ENCODE results near the gene IL22RA2. TPM values are rescaled to one million over a fixed set of nuclear protein-coding genes. Genes with fewer than 3 reads are reported as not detected.

The IL22RA2 gene
- total RNA-seq, 1 experiment from 2014 or later, result not detected

- TF ChIP-seq CTCF (IDR thresholded peaks at IDR 0.05; ENCODE audit: insufficient read depth in 1 of 2, low read depth in 1 of 2, low read length in 1 of 2, severe bottlenecking in 1 of 2, unreplicated experiment in 1 of 2), result no peak
- Histone ChIP-seq H3K4me1 (no peaks in the 10 kb centered on the region), H3K36me3 (ENCODE audit: control insufficient read depth, insufficient read depth, low read length) (no peaks in the 10 kb centered on the region), H3K9me3 (peaks cover 24% of the 10 kb centered on the region), H3K4me3 (ENCODE audit: low read depth, low read length) (no peak overlapping the region), H3K27me3 (replicated peaks; ENCODE audit: control insufficient read depth, insufficient read depth, low read length) (no peaks in the 10 kb centered on the region)
- Mint-ChIP-seq H3K4me3 (ENCODE audit: unreplicated experiment) (no peak overlapping the region), H3K27ac (ENCODE audit: unreplicated experiment) (no peak overlapping the region), H3K36me3 (ENCODE audit: insufficient read depth, unreplicated experiment) (no peaks in the 10 kb centered on the region), H3K4me1 (ENCODE audit: low read depth, unreplicated experiment) (no peaks in the 10 kb centered on the region), H3K9me3 (ENCODE audit: unreplicated experiment) (peaks cover 34% of the 10 kb centered on the region), H3K27me3 (ENCODE audit: insufficient read depth, unreplicated experiment) (no peaks in the 10 kb centered on the region)
- DNase-seq, result no peak
- CTCF ChIA-PET, result no interaction called here
- no TSS peak for BruUV-seq (replicated peaks)
- intact Hi-C loops (cut with micrococcal nuclease; ENCODE audit: unreplicated experiment), result no loop called here
- POLR2A ChIA-PET, result no interaction called here
Observed at GRCh38 chr6:137119196-137120104, 54.0 kb downstream of the IL22RA2 start.

GRCh38 chr6:137117581-137117980, 55.9 kb downstream of the IL22RA2 start:
- Mint-ChIP-seq H3K9me3 (ENCODE audit: unreplicated experiment) (peaks cover 34% of the 10 kb centered on the region), H3K4me1 (ENCODE audit: low read depth, unreplicated experiment) (no peaks in the 10 kb centered on the region), H3K4me3 (ENCODE audit: unreplicated experiment) (no peak overlapping the region), H3K36me3 (ENCODE audit: insufficient read depth, unreplicated experiment) (no peaks in the 10 kb centered on the region), H3K27me3 (ENCODE audit: insufficient read depth, unreplicated experiment) (no peaks in the 10 kb centered on the region), H3K27ac (ENCODE audit: unreplicated experiment) (no peak overlapping the region)
- DNase-seq, result no peak
- TF ChIP-seq CTCF (IDR thresholded peaks at IDR 0.05; ENCODE audit: insufficient read depth in 1 of 2, low read depth in 1 of 2, low read length in 1 of 2, severe bottlenecking in 1 of 2, unreplicated experiment in 1 of 2), result no peak
- Histone ChIP-seq H3K27me3 (replicated peaks; ENCODE audit: control insufficient read depth, insufficient read depth, low read length) (no peaks in the 10 kb centered on the region), H3K4me3 (ENCODE audit: low read depth, low read length) (no peak overlapping the region), H3K36me3 (ENCODE audit: control insufficient read depth, insufficient read depth, low read length) (no peaks in the 10 kb centered on the region), H3K4me1 (no peaks in the 10 kb centered on the region), H3K9me3 (peaks cover 24% of the 10 kb centered on the region)
- POLR2A ChIA-PET, result no interaction called here
- no TSS peak for BruUV-seq (replicated peaks)
- intact Hi-C loops (cut with micrococcal nuclease; ENCODE audit: unreplicated experiment), result no loop called here
- CTCF ChIA-PET, result no interaction called here

DNA sequence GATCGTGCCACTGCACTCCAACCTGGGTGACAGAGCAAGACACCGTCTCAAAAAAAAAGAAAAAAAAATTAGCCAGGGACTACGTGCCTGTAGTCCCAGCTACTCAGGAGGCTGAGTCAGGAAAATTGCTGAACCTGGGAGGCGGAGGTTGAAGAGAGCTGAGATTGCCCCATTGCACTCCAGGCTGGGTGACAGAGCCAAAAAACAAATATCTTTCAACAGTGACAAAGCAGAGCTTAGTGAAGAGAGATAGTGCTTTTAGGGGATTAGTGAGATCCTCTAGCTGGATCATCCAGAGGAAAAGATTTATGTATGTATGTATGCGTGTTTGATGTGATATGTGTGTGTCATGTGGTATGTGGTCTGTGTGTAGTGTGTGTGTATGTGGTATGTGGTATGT, 56.6 kb downstream of the IL22RA2 start:
- no TSS peak for BruUV-seq (replicated peaks)
- no peak for TF ChIP-seq CTCF (IDR thresholded peaks at IDR 0.05; ENCODE audit: insufficient read depth in 1 of 2, low read depth in 1 of 2, low read length in 1 of 2, severe bottlenecking in 1 of 2, unreplicated experiment in 1 of 2)
- DNase-seq, result no peak
- Histone ChIP-seq H3K4me1 (no peaks in the 10 kb centered on the region), H3K27me3 (replicated peaks; ENCODE audit: control insufficient read depth, insufficient read depth, low read length) (no peaks in the 10 kb centered on the region), H3K9me3 (peaks cover 21% of the 10 kb centered on the region), H3K4me3 (ENCODE audit: low read depth, low read length) (no peak overlapping the region), H3K36me3 (ENCODE audit: control insufficient read depth, insufficient read depth, low read length) (no peaks in the 10 kb centered on the region)
- ChIA-PET CTCF (no interaction called here), POLR2A (no interaction called here)
- Mint-ChIP-seq H3K36me3 (ENCODE audit: insufficient read depth, unreplicated experiment) (no peaks in the 10 kb centered on the region), H3K4me1 (ENCODE audit: low read depth, unreplicated experiment) (no peaks in the 10 kb centered on the region), H3K9me3 (ENCODE audit: unreplicated experiment) (peaks cover 29% of the 10 kb centered on the region), H3K4me3 (ENCODE audit: unreplicated experiment) (no peak overlapping the region), H3K27me3 (ENCODE audit: insufficient read depth, unreplicated experiment) (no peaks in the 10 kb centered on the region), H3K27ac (ENCODE audit: unreplicated experiment) (no peak overlapping the region)
- intact Hi-C loops (cut with micrococcal nuclease; ENCODE audit: unreplicated experiment), result no loop called here
